EH (cell line): ENCODE data around the gene UBE2G2.
A peak's percentile ranks its signal among the peaks of the same experiment; 100 is the strongest.

Experiments
- DNase-seq: peaks from one replicate; pipeline ENCODE4 v3.0.0-alpha.2; 2015; ENCODE audit warnings: low read depth

Gene UBE2G2

GRCh38 chr21:44785620-44786335, 15.8 kb downstream of the UBE2G2 start:
- peak; percentile 56 for DNase-seq

GRCh38 chr21:44784810-44785209, 16.8 kb downstream of the UBE2G2 start:
- no peak for DNase-seq

- DNase-seq: no peak
These were observed 18.5 kb downstream of the UBE2G2 start for GRCh38 chr21:44783020-44783696.

- DNase-seq: no peak
These were observed 20.7 kb downstream of the UBE2G2 start for GRCh38 chr21:44780767-44781459.

GRCh38 chr21:44780137-44780502, 21.5 kb downstream of the UBE2G2 start:
- DNase-seq: no peak

GRCh38 chr21:44779417-44780136, 22.0 kb downstream of the UBE2G2 start:
- peak; percentile 48 for DNase-seq

GRCh38 chr21:44778983-44779382, 22.6 kb downstream of the UBE2G2 start:
- DNase-seq: no peak

GRCh38 chr21:44778499-44778911, 23.1 kb downstream of the UBE2G2 start:
- DNase-seq: no peak

- no peak for DNase-seq
These were observed 23.5 kb downstream of the UBE2G2 start for GRCh38 chr21:44778094-44778493.

GRCh38 chr21:44774972-44775371, 26.6 kb downstream of the UBE2G2 start:
- DNase-seq: no peak

- DNase-seq: no peak
These were observed 28.2 kb downstream of the UBE2G2 start for GRCh38 chr21:44773291-44773932.

- DNase-seq: no peak
These were observed 29.6 kb downstream of the UBE2G2 start for GRCh38 chr21:44771896-44772525.

GRCh38 chr21:44767834-44768831, 33.5 kb downstream of the UBE2G2 start:
- no peak for DNase-seq

GRCh38 chr21:44766818-44767354, 34.7 kb downstream of the UBE2G2 start:
- DNase-seq: no peak

GRCh38 chr21:44766014-44766817, 35.4 kb downstream of the UBE2G2 start:
- no peak for DNase-seq

GRCh38 chr21:44765231-44766013, 36.2 kb downstream of the UBE2G2 start:
- DNase-seq: peak; percentile 2

GRCh38 chr21:44764319-44765230, 37.0 kb downstream of the UBE2G2 start:
- no peak for DNase-seq
